Inflammatory macrophage treated with lipopolysaccharide for 4 hours (primary cell): ENCODE measurements around the gene ZNF804B.
A peak's percentile ranks its signal among the peaks of the same experiment; 100 is the strongest.

Experiments
- DNase-seq: peaks from one replicate; pipeline ENCODE4 v3.0.0-alpha.2; 2020

ZNF804B gene

GRCh38 chr7:88759230-88760135 lies at the start of gene ZNF804B:
TSS of gene ZNF804B (plus strand) at chr7:88759700. CDS start at chr7:88759977, 277 bp downstream.
- no peak for DNase-seq

- DNase-seq = no peak
These were observed 23.6 kb upstream of the ZNF804B start for GRCh38 chr7:88735920-88736319.

GRCh38 chr7:88737632-88738031 lies 21.9 kb upstream of the ZNF804B start:
- no peak for DNase-seq

GRCh38 chr7:88746126-88746525 lies 13.4 kb upstream of the ZNF804B start:
- no peak for DNase-seq

- DNase-seq = no peak
These were observed 2.7 kb upstream of the ZNF804B start for GRCh38 chr7:88756802-88757201.

DNA sequence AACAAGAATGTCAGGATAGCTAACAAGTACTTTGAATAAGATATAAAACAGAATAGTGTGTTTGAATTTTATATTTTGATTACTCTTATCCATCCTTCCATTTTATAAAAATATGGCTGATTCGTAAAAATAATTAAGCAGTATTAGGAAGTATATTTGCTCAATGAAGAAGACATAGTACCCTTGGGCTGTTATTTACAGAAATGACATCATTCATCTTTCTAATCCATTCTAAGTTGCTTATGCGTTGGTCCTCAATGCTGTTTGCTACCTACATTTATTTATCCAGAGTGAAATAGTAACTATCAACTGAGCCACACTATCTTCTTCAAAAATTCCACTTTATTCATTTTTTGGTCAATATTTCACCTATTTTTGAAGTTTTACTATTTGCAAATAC lies 2.1 kb upstream of the ZNF804B start:
- DNase-seq = no peak

- DNase-seq = no peak
These were observed 895 bp upstream of the ZNF804B start for GRCh38 chr7:88758381-88759229.

DNA sequence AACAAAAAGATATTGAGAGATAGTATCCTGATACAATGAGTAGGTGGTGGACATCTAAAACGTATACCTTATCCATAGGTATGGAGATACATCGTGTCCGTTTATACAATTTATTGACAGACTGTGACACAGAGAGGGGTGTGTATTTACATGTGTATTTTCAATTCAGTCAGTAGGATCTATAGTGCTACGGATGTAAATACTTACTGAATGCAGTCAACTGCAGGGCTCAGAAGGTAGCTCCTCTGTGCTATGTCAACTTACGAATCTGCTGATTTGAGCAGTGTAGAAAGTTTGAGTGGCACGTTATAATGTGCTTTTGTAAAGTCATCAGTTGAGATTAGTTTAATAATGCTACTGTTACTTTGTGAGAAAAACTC lies 626 bp downstream of the ZNF804B start:
- DNase-seq = no peak

- no peak for DNase-seq
These were observed 2.3 kb downstream of the ZNF804B start for GRCh38 chr7:88761779-88762178.

DNA sequence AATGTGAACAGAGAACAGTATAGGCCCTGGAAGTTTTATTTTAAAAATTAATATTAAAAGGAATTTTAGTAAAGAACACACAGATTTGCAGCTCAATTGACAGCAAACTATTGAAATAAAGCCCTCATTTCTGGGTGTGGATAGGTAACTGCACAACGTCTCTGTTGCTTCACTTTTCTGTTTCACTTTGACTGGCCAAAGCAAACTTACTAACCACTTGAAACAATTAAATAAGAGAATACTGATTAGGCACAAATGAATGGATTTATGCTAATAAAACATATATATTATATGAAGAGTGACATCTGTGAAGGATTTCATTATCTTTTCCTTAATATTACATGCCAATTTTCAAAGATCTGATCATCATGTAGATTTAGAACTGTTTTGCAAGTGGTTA lies 11.9 kb downstream of the ZNF804B start:
- DNase-seq = no peak

GRCh38 chr7:88772776-88773175 lies 13.3 kb downstream of the ZNF804B start:
- DNase-seq = no peak

DNA sequence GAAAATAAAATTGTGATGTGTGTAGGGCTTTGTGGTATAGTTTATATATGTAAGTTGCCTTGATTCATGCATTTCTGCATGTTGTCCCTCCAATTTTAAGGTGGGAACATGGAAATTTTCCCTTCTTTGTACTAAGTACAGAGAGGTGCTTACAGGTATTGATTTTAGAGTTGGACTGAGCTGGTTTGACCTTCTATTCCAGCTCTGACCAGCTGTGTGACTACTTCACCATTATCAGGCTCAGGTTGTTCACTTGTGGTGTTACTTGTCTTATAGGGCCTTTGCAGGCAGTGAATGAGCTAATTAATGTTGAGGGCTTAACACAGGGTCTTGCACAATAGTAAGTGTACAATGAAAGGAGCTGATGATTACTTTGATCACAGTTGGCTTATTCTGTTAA lies 16.3 kb downstream of the ZNF804B start:
- DNase-seq = no peak

DNA sequence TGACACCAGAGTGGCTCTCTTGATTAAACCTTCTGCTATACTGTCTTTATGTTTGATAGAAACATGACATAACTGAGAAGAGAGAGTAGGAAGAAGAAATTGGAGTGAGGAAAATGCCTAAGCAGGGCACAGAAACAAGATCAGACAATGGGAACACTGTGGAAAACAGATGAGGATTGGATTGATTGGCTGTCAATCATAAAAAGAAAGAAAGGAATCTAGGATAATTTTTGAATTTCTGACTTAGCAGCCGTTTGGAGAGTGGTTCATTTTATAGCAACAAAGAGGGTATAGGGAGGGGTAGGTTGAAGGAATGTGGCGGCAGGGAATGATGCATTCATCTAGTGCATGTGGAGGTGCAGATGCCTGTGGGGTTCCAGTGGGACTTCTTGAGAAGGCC lies 28.3 kb downstream of the ZNF804B start:
- DNase-seq = no peak

DNA sequence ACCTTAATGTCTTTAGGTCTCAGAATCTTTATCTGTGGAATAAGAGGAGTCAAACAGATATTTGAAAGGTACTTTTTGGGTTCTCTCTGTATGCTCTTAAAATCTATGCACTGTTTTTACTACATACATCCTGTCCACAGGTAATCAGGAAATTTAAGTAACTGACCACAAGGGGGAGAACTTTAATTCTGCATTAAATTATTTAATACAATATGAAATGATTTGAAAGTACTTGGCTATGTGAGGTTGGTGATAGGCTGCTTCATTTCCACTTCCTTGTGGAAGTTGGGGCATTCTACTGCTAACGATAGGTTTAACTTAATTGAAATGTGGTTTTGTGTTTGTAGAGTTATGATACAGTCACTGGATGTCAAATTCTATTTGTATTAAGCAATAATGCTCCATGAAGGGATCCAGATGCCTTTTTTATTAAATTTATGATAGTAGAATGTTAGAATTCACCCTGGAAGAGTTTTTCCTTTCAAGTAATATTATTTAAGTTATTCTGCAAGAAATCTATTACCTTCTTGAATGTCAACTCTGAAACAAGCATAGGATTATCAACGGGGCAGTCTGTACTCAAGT lies 30.1 kb downstream of the ZNF804B start:
- peak; percentile 10 for DNase-seq

GRCh38 chr7:88791891-88792290 lies 32.4 kb downstream of the ZNF804B start:
- no peak for DNase-seq

DNA sequence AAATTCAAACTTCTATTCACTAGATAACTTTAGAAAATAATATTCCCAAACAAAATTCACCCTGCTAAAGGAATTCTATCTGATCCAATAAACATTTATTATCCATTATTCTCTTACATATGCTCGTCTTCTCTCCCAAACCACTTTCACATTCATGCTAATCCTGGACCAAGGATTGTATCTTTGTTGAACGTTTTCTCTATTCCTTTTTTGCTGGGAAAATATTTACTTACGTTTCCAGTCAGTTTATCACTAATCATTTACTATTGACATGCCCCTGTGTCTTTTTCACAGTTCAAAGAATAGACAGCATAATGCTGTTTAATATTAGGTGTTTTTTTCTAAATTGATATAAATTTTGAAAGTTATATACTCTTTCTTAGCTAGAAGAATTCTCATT lies 32.9 kb downstream of the ZNF804B start:
- DNase-seq = no peak

DNA sequence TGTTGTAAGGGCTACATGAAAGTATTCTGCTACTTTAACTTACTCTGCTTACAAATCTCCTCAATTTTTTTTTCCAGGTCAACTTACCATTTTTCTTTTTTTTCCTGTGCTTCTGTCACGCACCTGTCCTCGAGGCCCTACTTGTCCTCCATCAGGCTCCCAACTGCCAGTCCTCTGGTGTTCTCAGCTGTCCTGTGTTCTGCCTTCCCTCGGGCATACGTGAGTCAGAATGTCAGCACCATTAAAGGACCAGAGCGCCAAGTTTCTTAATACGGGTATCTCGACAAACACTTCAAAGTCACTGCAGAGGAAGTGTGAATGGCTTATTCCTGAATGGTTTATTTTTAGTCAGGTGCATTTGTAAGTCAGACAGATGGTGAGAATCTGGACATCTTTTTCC lies 36.1 kb downstream of the ZNF804B start, which contains the start of gene TEX47:
Gene TEX47, minus strand, starts transcription at position 185 of the 400 bp plus-strand sequence. CDS start 795 bp downstream, outside the sequence.
- DNase-seq = no peak

- no peak for DNase-seq
These were observed 41.5 kb downstream of the ZNF804B start for GRCh38 chr7:88801046-88801445.

- DNase-seq = no peak
These were observed 47.0 kb downstream of the ZNF804B start for GRCh38 chr7:88806280-88807037.

GRCh38 chr7:88818552-88818951 lies 59.1 kb downstream of the ZNF804B start:
- no peak for DNase-seq

- DNase-seq = no peak
These were observed 66.7 kb downstream of the ZNF804B start for GRCh38 chr7:88826222-88826621.

DNA sequence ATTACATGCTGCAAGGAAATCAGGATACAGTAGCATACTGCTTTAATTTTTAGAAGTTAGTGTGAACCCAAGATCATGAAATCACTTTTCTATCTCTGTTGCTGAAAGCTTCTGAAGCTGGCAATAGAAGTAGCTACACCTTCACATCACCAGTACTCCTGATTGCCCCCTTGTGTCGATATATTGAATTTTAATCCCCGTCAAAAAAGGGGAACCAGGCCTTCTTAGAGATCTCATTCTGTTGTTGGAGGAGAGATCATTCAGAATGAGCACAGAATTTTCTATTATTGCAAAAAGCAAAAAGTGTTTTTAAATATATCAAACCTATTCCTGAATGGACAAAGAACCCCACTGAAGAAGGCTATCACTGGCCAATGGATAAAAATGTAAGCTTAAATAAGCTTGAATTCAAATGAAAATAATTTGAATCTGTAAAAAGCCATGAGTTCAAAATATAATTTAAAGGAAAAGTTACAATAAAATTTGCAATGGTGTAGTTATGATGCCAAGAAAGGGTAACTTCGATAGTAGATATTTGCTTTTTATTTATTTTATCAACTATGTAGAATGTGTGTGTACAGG lies 75.7 kb downstream of the ZNF804B start:
- peak; percentile 36 for DNase-seq
